Astrocyte of the spinal cord (primary cell): Measurements from ENCODE around the gene CEACAM19.

Experiments
- DNase-seq: peaks from one replicate; pipeline ENCODE4 v3.0.0; 2011; ENCODE audit warnings: low read depth, low spot score
- H3K4me3 ChIP-seq: 2 replicates; pipeline ENCODE4 v1.5.1; 2011; ENCODE audit warnings: low read depth, mild to moderate bottlenecking, low read length, moderate library complexity
- CTCF ChIP-seq: IDR thresholded peaks from 2 replicates; pipeline ENCODE4 v1.5.1; 2012; ENCODE audit warnings: low read depth, mild to moderate bottlenecking, low read length, inconsistent platforms
- in situ Hi-C: cut with HindIII; loops from 2 replicates; pipeline ENCODE4 v1.10.0; 2017; ENCODE audit warnings: low sequenced_read_pairs

Gene CEACAM19

DNA sequence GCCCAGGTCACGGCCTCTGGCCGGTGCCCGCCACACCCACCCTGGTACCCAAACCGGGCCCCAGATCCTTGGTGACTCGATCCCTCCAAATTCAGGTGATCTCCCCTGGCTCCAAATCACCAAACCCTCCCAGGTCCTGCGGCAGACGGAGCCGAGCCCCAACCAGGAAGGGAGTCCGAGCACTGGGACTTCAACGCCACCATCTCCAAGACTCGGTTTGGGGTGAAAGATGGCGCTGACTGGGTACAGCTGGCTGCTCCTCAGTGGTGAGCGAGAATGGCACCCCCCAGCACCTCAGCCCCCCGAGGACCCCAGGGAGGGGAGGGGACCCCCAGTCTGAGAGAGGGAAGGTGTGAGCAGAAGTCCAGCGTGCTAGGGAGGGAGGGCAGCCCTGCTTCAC, 29.9 kb downstream of the CEACAM19 start:
- no peak for TF ChIP-seq CTCF
- DNase-seq = no peak
- in situ Hi-C loops = no loop called here
- H3K4me3 ChIP-seq = no peak overlapping the region

GRCh38 chr19:44702551-44703176, 31.4 kb downstream of the CEACAM19 start:
- in situ Hi-C loops = no loop called here
- no peak for TF ChIP-seq CTCF
- H3K4me3 ChIP-seq = no peak overlapping the region
- no peak for DNase-seq

DNA sequence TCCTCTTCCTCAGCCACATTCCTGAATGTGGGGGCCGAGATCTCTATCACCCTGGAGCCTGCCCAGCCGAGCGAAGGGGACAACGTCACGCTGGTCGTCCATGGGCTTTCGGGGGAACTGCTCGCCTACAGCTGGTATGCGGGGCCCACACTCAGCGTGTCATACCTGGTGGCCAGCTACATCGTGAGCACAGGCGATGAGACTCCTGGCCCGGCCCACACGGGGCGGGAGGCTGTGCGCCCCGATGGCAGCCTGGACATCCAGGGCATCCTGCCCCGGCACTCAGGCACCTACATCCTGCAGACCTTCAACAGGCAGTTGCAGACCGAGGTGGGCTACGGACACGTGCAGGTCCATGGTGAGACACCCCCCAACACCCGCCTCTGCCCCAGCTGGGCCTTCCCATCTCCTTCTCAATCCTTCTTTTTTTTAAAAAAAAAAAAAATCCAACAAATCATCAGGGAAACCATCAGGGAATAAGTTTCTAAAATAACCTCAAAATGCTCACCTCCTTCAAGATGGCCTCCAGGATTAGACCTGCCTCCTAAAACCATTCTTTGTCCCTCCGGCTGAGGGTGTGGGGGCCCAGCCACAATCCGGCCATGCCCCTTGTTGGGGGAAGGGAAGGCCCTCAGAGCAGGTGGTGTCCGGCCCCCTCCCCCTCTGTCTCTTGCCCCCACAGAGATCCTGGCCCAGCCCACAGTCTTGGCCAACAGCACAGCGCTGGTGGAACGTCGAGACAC, 32.2 kb downstream of the CEACAM19 start:
- TF ChIP-seq CTCF = no peak
- no peak for DNase-seq
- no peak overlapping the region for H3K4me3 ChIP-seq
- in situ Hi-C loops = no loop called here

DNA sequence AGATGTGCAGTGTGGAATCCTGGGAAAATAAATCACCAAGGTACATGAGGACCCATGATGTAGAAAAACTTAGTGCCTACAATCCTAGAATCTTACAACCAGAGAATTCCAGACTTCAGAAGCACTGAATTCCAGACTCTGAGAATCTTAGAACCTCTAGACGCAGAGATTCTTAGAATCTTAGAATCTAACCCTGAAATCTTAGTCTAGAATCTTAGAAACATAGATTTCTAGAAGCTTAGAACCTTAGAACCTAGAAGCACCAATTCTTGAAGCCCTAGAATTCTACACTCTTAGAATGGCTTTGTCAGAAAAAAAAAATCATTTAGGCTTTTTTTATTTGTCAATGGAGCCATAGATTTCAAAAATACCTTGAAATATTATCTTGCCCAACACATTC, 33.7 kb downstream of the CEACAM19 start:
- H3K4me3 ChIP-seq = no peak overlapping the region
- in situ Hi-C loops = no loop called here
- no peak for TF ChIP-seq CTCF
- DNase-seq = no peak

- no peak overlapping the region for H3K4me3 ChIP-seq
- in situ Hi-C loops = no loop called here
- no peak for TF ChIP-seq CTCF
- no peak for DNase-seq
These were observed 34.3 kb downstream of the CEACAM19 start for GRCh38 chr19:44705502-44706010.

DNA sequence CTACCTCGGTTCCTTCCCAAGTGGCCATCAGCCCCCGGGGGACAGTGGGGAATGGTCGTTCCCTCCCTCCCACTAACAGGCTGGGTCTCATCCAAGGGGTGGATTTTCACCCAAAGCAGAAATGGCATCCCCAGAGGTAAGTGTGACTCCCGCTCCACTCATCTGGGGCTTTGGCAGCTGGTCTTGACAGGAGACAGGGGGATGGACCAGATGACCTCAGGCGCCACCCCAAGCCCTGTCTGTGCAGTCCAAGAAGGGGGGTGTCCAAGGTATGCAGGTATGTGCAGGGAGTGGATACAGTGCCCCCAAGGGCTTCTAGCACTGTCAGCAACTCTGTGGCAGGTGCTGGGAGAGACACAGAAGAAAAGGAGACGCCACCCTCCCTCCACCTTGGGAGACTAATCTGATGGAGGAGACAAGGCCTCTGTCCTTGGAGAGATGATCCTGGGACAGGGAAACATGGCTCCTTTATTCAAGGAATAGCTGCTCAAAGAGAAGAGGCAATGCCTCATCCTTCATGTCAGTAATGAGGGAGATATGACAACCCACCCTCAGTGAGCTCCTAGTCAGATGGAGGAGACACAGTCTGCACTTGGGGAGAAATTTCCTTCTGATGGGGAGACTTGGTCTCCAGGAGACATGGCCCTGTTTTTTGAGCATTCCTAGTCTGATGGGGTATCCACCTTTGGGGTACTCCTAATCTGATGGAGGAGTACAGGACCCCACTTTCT, 35.4 kb downstream of the CEACAM19 start:
- DNase-seq = no peak
- in situ Hi-C loops = no loop called here
- no peak for TF ChIP-seq CTCF
- no peak overlapping the region for H3K4me3 ChIP-seq
